Measurements from ENCODE around the gene SPIRE1.
A peak's percentile ranks its signal among the peaks of the same experiment; 100 is the strongest.
"Not testable (repeated sequence)": the region's sequence is repeated elsewhere in the genome, so short reads cannot be mapped to it uniquely, and the experiment has no call there.

SPIRE1 gene

DNA sequence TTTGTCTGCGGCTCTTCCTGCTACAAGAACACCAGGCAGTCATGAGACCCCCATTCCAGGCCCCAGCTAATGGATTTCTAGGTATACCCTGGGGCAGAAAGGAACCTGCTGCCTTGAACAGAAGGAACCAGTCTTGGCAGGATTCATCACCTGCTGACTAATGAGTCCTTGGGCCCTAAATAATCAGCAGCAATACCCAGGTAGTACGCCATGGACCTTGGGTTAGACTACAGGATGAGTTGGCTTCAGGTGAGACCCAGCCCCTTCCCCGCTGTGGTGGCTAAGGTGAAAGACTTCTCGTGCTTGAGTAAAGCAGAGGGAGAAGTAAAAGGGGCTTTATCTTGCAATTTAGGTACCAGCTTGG, 105.0 kb downstream of the SPIRE1 start:
- Histone ChIP-seq H2AFZ (ENCODE audit: low read length) (no peak overlapping the region), H3K79me2 (ENCODE audit: insufficient read depth, low read length) (no peaks in the 10 kb centered on the region), H3K27me3 (ENCODE audit: insufficient read depth, low read length, poor library complexity, severe bottlenecking) (peaks cover 40% of the 10 kb centered on the region), H3K36me3 (ENCODE audit: insufficient read depth, low read length) (no peaks in the 10 kb centered on the region), H3K4me1 (ENCODE audit: insufficient read depth, low read length, poor library complexity, severe bottlenecking) (no peaks in the 10 kb centered on the region), H3F3A (ENCODE audit: low read depth) (no peaks in the 10 kb centered on the region), H3K9ac (ENCODE audit: low read depth, low read length, poor library complexity, severe bottlenecking) (no peak overlapping the region), H3K4me2 (ENCODE audit: low read depth, low read length, poor library complexity, severe bottlenecking) (no peak overlapping the region), H3K4me3 (ENCODE audit: low read length, poor library complexity, severe bottlenecking) (no peak overlapping the region), H4K20me1 (ENCODE audit: insufficient read depth, low read length, poor library complexity, severe bottlenecking) (no peaks in the 10 kb centered on the region), H3K9me3 (ENCODE audit: insufficient read depth, low read depth, low read length) (no peaks in the 10 kb centered on the region), H3K9me2 (replicated peaks; ENCODE audit: low read depth, low read length) (no peaks in the 10 kb centered on the region)
- TF ChIP-seq EZH2phosphoT487 (IDR thresholded peaks at IDR 0.05; ENCODE audit: borderline replicate concordance): no peak
- TF ChIP-seq, protein P1, sequence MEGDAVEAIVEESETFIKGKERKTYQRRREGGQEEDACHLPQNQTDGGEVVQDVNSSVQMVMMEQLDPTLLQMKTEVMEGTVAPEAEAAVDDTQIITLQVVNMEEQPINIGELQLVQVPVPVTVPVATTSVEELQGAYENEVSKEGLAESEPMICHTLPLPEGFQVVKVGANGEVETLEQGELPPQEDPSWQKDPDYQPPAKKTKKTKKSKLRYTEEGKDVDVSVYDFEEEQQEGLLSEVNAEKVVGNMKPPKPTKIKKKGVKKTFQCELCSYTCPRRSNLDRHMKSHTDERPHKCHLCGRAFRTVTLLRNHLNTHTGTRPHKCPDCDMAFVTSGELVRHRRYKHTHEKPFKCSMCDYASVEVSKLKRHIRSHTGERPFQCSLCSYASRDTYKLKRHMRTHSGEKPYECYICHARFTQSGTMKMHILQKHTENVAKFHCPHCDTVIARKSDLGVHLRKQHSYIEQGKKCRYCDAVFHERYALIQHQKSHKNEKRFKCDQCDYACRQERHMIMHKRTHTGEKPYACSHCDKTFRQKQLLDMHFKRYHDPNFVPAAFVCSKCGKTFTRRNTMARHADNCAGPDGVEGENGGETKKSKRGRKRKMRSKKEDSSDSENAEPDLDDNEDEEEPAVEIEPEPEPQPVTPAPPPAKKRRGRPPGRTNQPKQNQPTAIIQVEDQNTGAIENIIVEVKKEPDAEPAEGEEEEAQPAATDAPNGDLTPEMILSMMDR (conservative IDR thresholded peaks at IDR 0.05; ENCODE audit: low read length): no peak

DNA sequence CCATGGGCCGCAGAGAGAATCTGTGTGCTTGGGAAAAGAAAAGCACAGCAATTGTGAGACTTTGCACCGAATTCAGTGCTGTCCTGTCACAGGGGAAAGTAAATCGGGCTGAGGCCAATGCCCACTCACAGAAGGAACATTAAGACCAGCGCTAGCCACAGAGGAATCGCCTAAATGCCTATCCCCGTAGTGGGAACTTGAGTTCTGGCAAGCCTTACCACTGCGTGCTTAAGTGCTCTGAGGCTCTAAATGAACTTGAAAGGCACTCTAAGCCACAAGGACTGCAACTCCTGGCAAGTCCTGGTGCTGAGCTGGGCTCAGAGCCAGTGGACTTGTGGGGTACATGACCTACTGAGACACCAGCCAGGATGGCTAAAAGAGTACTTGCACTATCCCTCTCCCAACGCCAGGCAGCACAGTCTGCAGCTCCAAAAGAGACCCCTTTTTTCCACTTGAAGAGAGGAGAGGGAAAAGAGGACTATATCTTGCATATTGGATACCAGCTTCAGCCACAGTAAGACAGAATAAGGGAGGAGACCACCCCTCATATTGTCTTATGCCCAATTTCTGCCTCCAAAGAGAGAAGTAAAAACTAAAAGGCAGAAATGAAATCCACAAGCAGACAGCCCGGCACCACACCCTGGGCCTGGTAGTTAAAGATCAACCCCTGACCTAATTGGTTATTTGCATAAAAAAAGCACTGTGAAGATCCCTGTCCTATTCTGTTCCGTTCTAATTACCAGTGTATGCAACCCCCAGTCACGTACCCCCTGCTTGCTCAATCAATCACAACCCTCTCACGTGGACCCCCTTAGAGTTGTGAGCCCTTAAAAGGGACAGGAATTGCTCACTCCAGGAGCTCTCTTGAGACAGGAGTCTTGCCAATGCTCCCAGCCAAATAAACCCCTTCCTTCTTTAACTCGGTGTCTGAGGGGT, 105.7 kb downstream of the SPIRE1 start:
- H3K9me3 ChIP-seq (ENCODE audit: insufficient read depth, low read depth, low read length); H3K36me3 ChIP-seq (ENCODE audit: insufficient read depth, low read length); H3K4me1 ChIP-seq (ENCODE audit: insufficient read depth, low read length, poor library complexity, severe bottlenecking); H3K9me2 ChIP-seq (replicated peaks; ENCODE audit: low read depth, low read length); H3K4me2 ChIP-seq (ENCODE audit: low read depth, low read length, poor library complexity, severe bottlenecking); H3K9ac ChIP-seq (ENCODE audit: low read depth, low read length, poor library complexity, severe bottlenecking); H4K20me1 ChIP-seq (ENCODE audit: insufficient read depth, low read length, poor library complexity, severe bottlenecking); H2AFZ ChIP-seq (ENCODE audit: low read length); H3K4me3 ChIP-seq (ENCODE audit: low read length, poor library complexity, severe bottlenecking); H3K79me2 ChIP-seq (ENCODE audit: insufficient read depth, low read length); H3F3A ChIP-seq (ENCODE audit: low read depth): not testable (repeated sequence)
- peaks cover 47% of the 10 kb centered on the region for H3K27me3 ChIP-seq (ENCODE audit: insufficient read depth, low read length, poor library complexity, severe bottlenecking)

DNA sequence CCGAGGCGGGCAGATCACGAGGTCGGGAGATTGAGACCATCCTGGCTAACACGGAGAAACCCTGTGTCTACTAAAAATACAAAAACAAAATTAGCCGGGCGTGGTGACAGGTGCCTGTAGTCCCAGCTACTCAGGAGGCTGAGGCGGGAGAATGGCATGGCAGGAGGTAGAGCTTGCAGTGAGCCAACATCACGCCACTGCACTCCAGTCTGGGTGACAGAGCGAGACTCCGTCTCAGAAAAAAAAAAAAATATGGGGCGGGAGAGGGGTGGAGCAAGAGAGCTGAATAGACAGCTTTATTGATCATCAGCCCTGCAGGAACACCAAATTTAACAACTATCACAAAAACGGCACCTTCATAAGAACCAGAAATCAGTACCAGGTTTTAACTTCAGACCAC, 106.4 kb downstream of the SPIRE1 start:
- peaks cover 54% of the 10 kb centered on the region for H3K27me3 ChIP-seq (ENCODE audit: insufficient read depth, low read length, poor library complexity, severe bottlenecking)
- H4K20me1 ChIP-seq (ENCODE audit: insufficient read depth, low read length, poor library complexity, severe bottlenecking); H3K4me2 ChIP-seq (ENCODE audit: low read depth, low read length, poor library complexity, severe bottlenecking); H3K9me2 ChIP-seq (replicated peaks; ENCODE audit: low read depth, low read length); H2AFZ ChIP-seq (ENCODE audit: low read length); H3K36me3 ChIP-seq (ENCODE audit: insufficient read depth, low read length); H3K4me1 ChIP-seq (ENCODE audit: insufficient read depth, low read length, poor library complexity, severe bottlenecking); H3K4me3 ChIP-seq (ENCODE audit: low read length, poor library complexity, severe bottlenecking); H3F3A ChIP-seq (ENCODE audit: low read depth); H3K79me2 ChIP-seq (ENCODE audit: insufficient read depth, low read length); H3K9me3 ChIP-seq (ENCODE audit: insufficient read depth, low read depth, low read length); H3K9ac ChIP-seq (ENCODE audit: low read depth, low read length, poor library complexity, severe bottlenecking): not testable (repeated sequence)

DNA sequence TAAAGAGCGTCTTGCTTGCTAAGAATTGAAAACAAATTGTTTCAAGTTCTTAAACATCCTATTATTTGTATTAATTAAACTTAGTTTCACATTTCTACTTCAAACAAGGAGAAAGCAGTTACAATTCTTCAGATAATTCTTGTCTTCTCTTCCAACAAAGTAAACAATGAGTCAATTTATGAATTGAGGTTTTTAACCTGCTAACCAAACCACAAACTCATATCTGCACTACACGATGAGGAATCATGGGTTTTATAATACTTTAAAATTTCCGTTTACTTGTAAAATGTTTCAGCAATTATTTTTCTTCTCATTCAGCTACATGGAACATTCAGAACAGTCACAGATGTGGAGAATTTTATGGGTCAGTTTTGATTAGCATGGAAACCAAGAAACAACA, 114.2 kb downstream of the SPIRE1 start:
- Histone ChIP-seq H3K79me2 (ENCODE audit: insufficient read depth, low read length) (no peaks in the 10 kb centered on the region), H3K9ac (ENCODE audit: low read depth, low read length, poor library complexity, severe bottlenecking) (no peak overlapping the region), H3K9me3 (ENCODE audit: insufficient read depth, low read depth, low read length) (no peaks in the 10 kb centered on the region), H4K20me1 (ENCODE audit: insufficient read depth, low read length, poor library complexity, severe bottlenecking) (no peaks in the 10 kb centered on the region), H3K4me3 (ENCODE audit: low read length, poor library complexity, severe bottlenecking) (no peak overlapping the region), H3F3A (ENCODE audit: low read depth) (no peaks in the 10 kb centered on the region), H3K9me2 (replicated peaks; ENCODE audit: low read depth, low read length) (no peaks in the 10 kb centered on the region), H3K36me3 (ENCODE audit: insufficient read depth, low read length) (no peaks in the 10 kb centered on the region), H3K27me3 (ENCODE audit: insufficient read depth, low read length, poor library complexity, severe bottlenecking) (peaks cover 53% of the 10 kb centered on the region), H2AFZ (ENCODE audit: low read length) (no peak overlapping the region), H3K4me1 (ENCODE audit: insufficient read depth, low read length, poor library complexity, severe bottlenecking) (no peaks in the 10 kb centered on the region), H3K4me2 (ENCODE audit: low read depth, low read length, poor library complexity, severe bottlenecking) (peak overlapping the region; percentile 18)
- TF ChIP-seq, protein P1 (conservative IDR thresholded peaks at IDR 0.05; ENCODE audit: low read length): no peak
- TF ChIP-seq EZH2phosphoT487 (IDR thresholded peaks at IDR 0.05; ENCODE audit: borderline replicate concordance): peak; percentile 64

Measured in Loucy (cell line).